A549 treated with CpdA at 1 μM for 4 hours (cell line): ENCODE results near the gene PLCE1. TPM values are rescaled to one million over a fixed set of nuclear protein-coding genes. Genes with fewer than 3 reads are reported as not detected.

Source experiments
- total RNA-seq: library from RNA; stranded (reverse); fragments of 200-300 nt; extraction: Qiagen RNA extraction; gene quantifications from 5 replicates; pipeline ENCODE4 v1.2.3, GENCODE V29; 2022; ENCODE audit warnings: low read depth

The PLCE1 gene
- 4.5 to 7.0 TPM (median 5.7 TPM) in 5 replicates for total RNA-seq

GRCh38 chr10:93993782-93994437 is at the start of gene PLCE1:
Gene PLCE1, plus strand, starts transcription at chr10:93993931. Its CDS starts 37,116 bp downstream, at chr10:94031047.

Other genes with a start within 250 kb of the PLCE1 start
- not detected in 5 replicates for gene LGI1, start 236.0 kb upstream of the PLCE1 start, total RNA-seq
- gene SLC35G1, start 100.0 kb upstream of the PLCE1 start, total RNA-seq: 8.3 to 10.3 TPM (median 9.6 TPM) in 5 replicates